Mesenchymal stem cell (in vitro differentiated cells and primary cell): ENCODE data around the gene LRRC74B.
"Not testable (repeated sequence)": the region's sequence is repeated elsewhere in the genome, so short reads cannot be mapped to it uniquely, and the experiment has no call there.

Source experiments
- DNase-seq: peaks from one replicate; pipeline ENCODE4 v3.0.0-alpha.2; 2013
- H2AFZ ChIP-seq: one replicate; pipeline ENCODE4 v1.6.1; 2013; ENCODE audit warnings: low read depth, mild to moderate bottlenecking, control low read depth, inconsistent platforms, low read length, moderate library complexity
- H2AK5ac ChIP-seq: 2 replicates; pipeline ENCODE4 v1.6.1; 2013; ENCODE audit warnings: low read length, moderate library complexity, mild to moderate bottlenecking, inconsistent platforms; ENCODE audit not compliant: severe bottlenecking
- H2BK120ac ChIP-seq: one replicate; pipeline ENCODE4 v1.6.1; 2013; ENCODE audit warnings: low read depth, mild to moderate bottlenecking, inconsistent platforms, low read length, moderate library complexity
- H2BK12ac ChIP-seq, 2 experiments: one replicate each; pipeline ENCODE4 v1.6.1; 2013; ENCODE audit warnings: inconsistent platforms in 2 of 2, low read length in 2 of 2, mild to moderate bottlenecking in 2 of 2, moderate library complexity in 2 of 2, control low read depth in 1 of 2
- H2BK15ac ChIP-seq: one replicate; pipeline ENCODE4 v1.6.1; 2013; ENCODE audit warnings: mild to moderate bottlenecking, low read depth, inconsistent platforms; ENCODE audit not compliant: poor library complexity, severe bottlenecking
- H2BK5ac ChIP-seq: 2 replicates; pipeline ENCODE4 v1.6.1; 2013; ENCODE audit warnings: low read depth, mild to moderate bottlenecking, low read length, control low read depth, inconsistent platforms; ENCODE audit not compliant: poor library complexity, severe bottlenecking
- H3K14ac ChIP-seq, 2 experiments: one replicate each; pipeline ENCODE4 v1.6.1; 2013; ENCODE audit warnings: inconsistent platforms in 2 of 2, low read length in 2 of 2, control low read depth in 1 of 2, mild to moderate bottlenecking in 1 of 2, moderate library complexity in 1 of 2
- H3K18ac ChIP-seq, 2 experiments: one replicate each; pipeline ENCODE4 v1.6.1; 2013; ENCODE audit warnings: inconsistent platforms in 2 of 2, low read length in 2 of 2, control low read depth in 1 of 2, low read depth in 1 of 2, mild to moderate bottlenecking in 1 of 2
- H3K23ac ChIP-seq, 2 experiments: one replicate each; pipeline ENCODE4 v1.6.1; 2013; ENCODE audit warnings: inconsistent platforms in 2 of 2, low read length in 2 of 2, mild to moderate bottlenecking in 2 of 2, moderate library complexity in 2 of 2, control low read depth in 1 of 2
- H3K27ac ChIP-seq: 2 replicates; pipeline ENCODE4 v1.5.1; 2013; ENCODE audit warnings: mild to moderate bottlenecking, moderate library complexity, low read length, control low read depth, inconsistent platforms; ENCODE audit not compliant: poor library complexity, severe bottlenecking
- H3K27me3 ChIP-seq, 2 experiments: 2 replicates each; pipeline versions ENCODE4 v1.6.1 to v1.7.0; 2013; ENCODE audit warnings: low read length in 2 of 2, mild to moderate bottlenecking in 2 of 2, moderate library complexity in 2 of 2, control low read depth in 1 of 2, inconsistent platforms in 1 of 2; ENCODE audit not compliant: control insufficient read depth in 1 of 2, insufficient read depth in 1 of 2
- H3K36me3 ChIP-seq, 2 experiments: 2 replicates each; pipeline versions ENCODE4 v1.6.1 to v1.7.0; 2013; ENCODE audit warnings: low read length in 2 of 2, control low read depth in 1 of 2, inconsistent platforms in 1 of 2, low read depth in 1 of 2, mild to moderate bottlenecking in 1 of 2; ENCODE audit not compliant: insufficient read depth in 2 of 2, control insufficient read depth in 1 of 2
- H3K4ac ChIP-seq, 2 experiments: one replicate each; pipeline ENCODE4 v1.6.1; 2013; ENCODE audit warnings: inconsistent platforms in 2 of 2, low read length in 2 of 2, mild to moderate bottlenecking in 2 of 2, moderate library complexity in 2 of 2, control low read depth in 1 of 2, low read depth in 1 of 2
- H3K4me1 ChIP-seq: 2 replicates; pipeline ENCODE4 v1.6.1; 2013; ENCODE audit warnings: low read depth, low read length, control low read depth; ENCODE audit not compliant: control insufficient read depth, insufficient read depth
- H3K4me2 ChIP-seq: 2 replicates; pipeline ENCODE4 v1.6.1; 2013; ENCODE audit warnings: low read length, mild to moderate bottlenecking, inconsistent platforms; ENCODE audit not compliant: poor library complexity, severe bottlenecking
- H3K4me3 ChIP-seq, 2 experiments: 2 replicates each; pipeline versions ENCODE4 v1.5.1 to v1.7.0; 2013; ENCODE audit warnings: low read length in 2 of 2, mild to moderate bottlenecking in 2 of 2, control low read depth in 1 of 2, low read depth in 1 of 2; ENCODE audit not compliant: insufficient read depth in 1 of 2
- H3K79me1 ChIP-seq: replicated peaks from 2 replicates; pipeline ENCODE4 v1.6.1; 2013; ENCODE audit warnings: mild to moderate bottlenecking, control low read depth, low read length, inconsistent platforms; ENCODE audit not compliant: poor library complexity, severe bottlenecking
- H3K9ac ChIP-seq: 2 replicates; pipeline ENCODE4 v1.7.0; 2013; ENCODE audit warnings: mild to moderate bottlenecking, low read length, moderate library complexity
- H3K9me3 ChIP-seq: 2 replicates; pipeline ENCODE4 v1.7.0; 2013; ENCODE audit warnings: mild to moderate bottlenecking, low read length; ENCODE audit not compliant: control insufficient read depth
- H4K8ac ChIP-seq: one replicate; pipeline ENCODE4 v1.6.1; 2013; ENCODE audit warnings: inconsistent platforms, mild to moderate bottlenecking, low read length, moderate library complexity
- H4K91ac ChIP-seq: one replicate; pipeline ENCODE4 v1.6.1; 2013; ENCODE audit warnings: mild to moderate bottlenecking, low read length, inconsistent platforms
- WGBS: methylation state at CpG from one replicate; pipeline ENCODE4 v1.1.7; 2013; ENCODE audit warnings: mixed read lengths; 5-methylcytosine and 5-hydroxymethylcytosine counted together

The LRRC74B gene

GRCh38 chr22:21048965-21049364, 3.2 kb downstream of the LRRC74B start:
- not testable (repeated sequence) for H3K4me3 ChIP-seq, DNase-seq, H2BK5ac ChIP-seq, H3K27ac ChIP-seq, H2BK12ac ChIP-seq, H3K79me1 ChIP-seq, H3K18ac ChIP-seq, H3K9me3 ChIP-seq, H2BK15ac ChIP-seq, H3K23ac ChIP-seq, H3K36me3 ChIP-seq, H3K4ac ChIP-seq, H3K9ac ChIP-seq, H2BK120ac ChIP-seq, H4K8ac ChIP-seq, H2AFZ ChIP-seq, H3K4me2 ChIP-seq, H4K91ac ChIP-seq, H2AK5ac ChIP-seq, H3K14ac ChIP-seq
- WGBS, result 100% methylated on average over 1 of the region's 12 CpGs
- peaks cover 26% of the 10 kb centered on the region for H3K4me1 ChIP-seq
- peaks cover 0 to 27% of the 10 kb centered on the region in 2 experiments for H3K27me3 ChIP-seq

GRCh38 chr22:21051145-21051830, 5.5 kb downstream of the LRRC74B start:
- H2AFZ ChIP-seq, result no peak overlapping the region
- peaks cover 8 to 49% of the 10 kb centered on the region in 2 experiments for H3K27me3 ChIP-seq
- H2BK12ac ChIP-seq, result no peak overlapping the region
- H3K4me3 ChIP-seq, result no peak overlapping the region
- 77% methylated on average over 9 of the region's 9 CpGs for WGBS
- no peak overlapping the region for H3K23ac ChIP-seq
- peaks cover 12% of the 10 kb centered on the region for H3K4me1 ChIP-seq
- no peaks in the 10 kb centered on the region for H3K36me3 ChIP-seq
- no peaks in the 10 kb centered on the region for H3K9me3 ChIP-seq
- no peak overlapping the region for H4K8ac ChIP-seq
- H2BK15ac ChIP-seq, result no peak overlapping the region
- H3K9ac ChIP-seq, result no peak overlapping the region
- no peak for DNase-seq
- H2BK120ac ChIP-seq, result no peak overlapping the region
- peak overlapping the region in 1 of 2 experiments; percentile 69 for H3K14ac ChIP-seq
- H2BK5ac ChIP-seq, result no peak overlapping the region
- no peak overlapping the region for H3K27ac ChIP-seq
- H3K4me2 ChIP-seq, result no peak overlapping the region
- no peak overlapping the region for H4K91ac ChIP-seq
- no peak overlapping the region for H3K18ac ChIP-seq
- H3K79me1 ChIP-seq, result no peaks in the 10 kb centered on the region
- H2AK5ac ChIP-seq, result no peak overlapping the region
- H3K4ac ChIP-seq, result no peak overlapping the region

GRCh38 chr22:21051831-21052400, 6.2 kb downstream of the LRRC74B start:
- Histone ChIP-seq H3K9ac (no peak overlapping the region), H3K27me3 (peaks cover 15 to 55% of the 10 kb centered on the region in 2 experiments), H3K4me1 (peaks cover 14% of the 10 kb centered on the region), H4K91ac (no peak overlapping the region), H3K23ac (no peak overlapping the region), H3K18ac (no peak overlapping the region), H2AK5ac (no peak overlapping the region), H3K79me1 (no peaks in the 10 kb centered on the region), H2BK15ac (no peak overlapping the region), H2BK5ac (no peak overlapping the region), H2BK12ac (no peak overlapping the region), H3K14ac (peak overlapping the region in 1 of 2 experiments; percentile 69), H3K36me3 (no peaks in the 10 kb centered on the region), H3K4me3 (no peak overlapping the region), H3K4me2 (no peak overlapping the region), H3K4ac (no peak overlapping the region), H2BK120ac (no peak overlapping the region), H4K8ac (no peak overlapping the region), H2AFZ (no peak overlapping the region), H3K9me3 (no peaks in the 10 kb centered on the region), H3K27ac (no peak overlapping the region)
- DNase-seq, result no peak
- 60% methylated on average over 8 of the region's 8 CpGs for WGBS

- Histone ChIP-seq H3K9ac (no peak overlapping the region), H2BK12ac (no peak overlapping the region), H3K18ac (no peak overlapping the region), H3K23ac (no peak overlapping the region), H3K79me1 (no peaks in the 10 kb centered on the region), H3K4ac (no peak overlapping the region), H4K8ac (no peak overlapping the region), H2AFZ (no peak overlapping the region), H3K27ac (no peak overlapping the region), H3K27me3 (peaks cover 18 to 56% of the 10 kb centered on the region in 2 experiments), H4K91ac (no peak overlapping the region), H2BK15ac (no peak overlapping the region), H3K4me2 (no peak overlapping the region), H3K14ac (peak overlapping the region in 1 of 2 experiments; percentile 67), H3K4me1 (peaks cover 14% of the 10 kb centered on the region), H3K4me3 (no peak overlapping the region), H2BK5ac (no peak overlapping the region), H3K36me3 (no peaks in the 10 kb centered on the region), H3K9me3 (no peaks in the 10 kb centered on the region), H2AK5ac (no peak overlapping the region), H2BK120ac (no peak overlapping the region)
- WGBS, result 81% methylated on average over 8 of the region's 8 CpGs
- DNase-seq, result no peak
Observed at GRCh38 chr22:21052715-21053459, 7.1 kb downstream of the LRRC74B start.
